GM12878 (cell line): ENCODE data around the gene FREM3. TPM values are rescaled to one million over a fixed set of nuclear protein-coding genes. Genes with fewer than 3 reads are reported as not detected.
A peak's percentile ranks its signal among the peaks of the same experiment; 100 is the strongest.

Source experiments
- ATAC-seq: fragments of 200-7000 bp; cut with Tn5 transposase; 3 replicates; pipeline ENCODE4 v1.9.1; 2020; ENCODE audit warnings: mild to moderate bottlenecking, moderate library complexity
- Bru-seq: library from RNA; stranded (reverse); fragments of 400-500 nt; gene quantifications from one replicate; lab custom pipeline; 2021; lab: Mats Ljungman, UMichigan
- BruChase-seq, 2 experiments: library from RNA; stranded (reverse); fragments of 400-500 nt; gene quantifications; one replicate each; lab custom pipeline; 2021; lab: Mats Ljungman, UMichigan
- BruUV-seq: library from RNA; stranded (reverse); fragments of 400-500 nt; replicated peaks from 2 replicates; lab custom pipeline; 2021; lab: Mats Ljungman, UMichigan
- CTCF ChIA-PET: fragments of 300-600 bp; sonication (Branson Sonifier 250); formaldehyde crosslinking; extraction: SDS; loops from one replicate; lab custom pipeline; 2021; ENCODE audit warnings: inconsistent platforms; lab: Yijun Ruan, JAX
- POLR2A ChIA-PET: fragments of 350-600 bp; formaldehyde crosslinking; extraction: SDS; loops from one replicate; lab custom pipeline; 2021; ENCODE audit warnings: inconsistent platforms; lab: Charles Lee
- RAD21 ChIA-PET: fragments of 300-600 bp; sonication (Branson Sonifier 250); formaldehyde crosslinking; loops from one replicate; lab custom pipeline; 2023; ENCODE audit warnings: antibody characterized with exemption; ENCODE audit not compliant: unreplicated experiment; lab: Charles Lee
- SMC1A ChIA-PET: fragments of 300-600 bp; sonication (Branson Sonifier 250); formaldehyde crosslinking; loops from one replicate; lab custom pipeline; 2023; ENCODE audit not compliant: unreplicated experiment, uncharacterized antibody; lab: Charles Lee
- DNase-seq: peaks from one replicate; pipeline ENCODE4 v3.0.0-alpha.2; 2011; ENCODE audit warnings: low read depth, low spot score
- FAIRE-seq: peaks from 3 replicates; lab custom pipeline; 2011; peaks lifted over from hg19 to GRCh38; lab: Jason Lieb, UNC
- H2AFZ ChIP-seq: 2 replicates; pipeline ENCODE4 v1.6.0; 2011; ENCODE audit warnings: low read depth, low read length, control low read depth; ENCODE audit not compliant: control insufficient read depth
- H3K27ac ChIP-seq: 2 replicates; pipeline ENCODE4 v1.5.1; 2011; ENCODE audit warnings: control low read depth; ENCODE audit not compliant: control insufficient read depth, insufficient read depth
- H3K27me3 ChIP-seq, 2 experiments: replicated peaks in 1 of 2; 2 replicates each; pipeline versions ENCODE4 v1.6.0 to v1.6.1; 2011; ENCODE audit warnings: low read length in 1 of 2; ENCODE audit not compliant: control insufficient read depth in 2 of 2, insufficient read depth in 2 of 2
- H3K36me3 ChIP-seq, 2 experiments: 2 replicates each; pipeline ENCODE4 v1.5.1; 2011; ENCODE audit warnings: low read length in 1 of 2; ENCODE audit not compliant: control insufficient read depth in 2 of 2, insufficient read depth in 2 of 2
- H3K4me1 ChIP-seq: 2 replicates; pipeline ENCODE4 v1.6.1; 2011; ENCODE audit warnings: mild to moderate bottlenecking, low read length, moderate library complexity, mixed read lengths; ENCODE audit not compliant: control insufficient read depth, insufficient read depth
- H3K4me2 ChIP-seq: 2 replicates; pipeline ENCODE4 v1.6.0; 2011; ENCODE audit warnings: control low read depth; ENCODE audit not compliant: control insufficient read depth, insufficient read depth
- H3K4me3 ChIP-seq: fragments of 200-600 bp; sonication (generic); 2 replicates; pipeline ENCODE4 v1.5.1; 2016
- H3K79me2 ChIP-seq: 2 replicates; pipeline ENCODE4 v1.6.0; 2011; ENCODE audit warnings: low read length; ENCODE audit not compliant: control insufficient read depth, insufficient read depth
- H3K9ac ChIP-seq: 2 replicates; pipeline ENCODE4 v1.8.0; 2011; ENCODE audit warnings: low read length, control low read depth, mixed read lengths; ENCODE audit not compliant: control insufficient read depth, insufficient read depth
- H3K9me3 ChIP-seq: replicated peaks from 3 replicates; pipeline ENCODE4 v1.5.1; 2011; ENCODE audit warnings: mild to moderate bottlenecking, low read length; ENCODE audit not compliant: control insufficient read depth, insufficient read depth
- H4K20me1 ChIP-seq: 2 replicates; pipeline ENCODE4 v1.6.0; 2011; ENCODE audit not compliant: control insufficient read depth, insufficient read depth
- CHD4 ChIP-seq: fragments of 200-600 bp; sonication (generic); IDR thresholded peaks from 2 replicates; pipeline ENCODE4 v1.6.1; 2016; ENCODE audit warnings: mild to moderate bottlenecking
- CREM ChIP-seq: IDR thresholded peaks from 2 replicates; pipeline ENCODE4 v1.6.1; 2014; ENCODE audit warnings: antibody characterized with exemption, low read depth
- E4F1 ChIP-seq: fragments of 450-650 bp; IDR thresholded peaks from 2 replicates; pipeline ENCODE4 v1.6.1; 2018; ENCODE audit warnings: borderline replicate concordance, mild to moderate bottlenecking; ENCODE audit not compliant: partially characterized antibody
- EZH2 ChIP-seq: IDR thresholded peaks from 2 replicates; pipeline ENCODE4 v1.6.1; 2012; ENCODE audit warnings: low read depth, mild to moderate bottlenecking, control low read depth, inconsistent platforms, low read length, borderline replicate concordance; ENCODE audit not compliant: control insufficient read depth
- JUND ChIP-seq: IDR thresholded peaks from 2 replicates; pipeline ENCODE4 v1.6.1; 2012; ENCODE audit warnings: low read depth, mild to moderate bottlenecking, low read length, improper control_type of control experiment, moderate library complexity
- NR2C1 ChIP-seq: fragments of 450-650 bp; IDR thresholded peaks from 2 replicates; pipeline ENCODE4 v1.6.1; 2017; ENCODE audit warnings: antibody characterized with exemption, mild to moderate bottlenecking, moderate library complexity
- POU2F2 ChIP-seq: IDR thresholded peaks from 3 replicates; pipeline ENCODE4 v1.6.1; 2011; ENCODE audit warnings: low read depth, mild to moderate bottlenecking, low read length, borderline replicate concordance
- TCF3 ChIP-seq: IDR thresholded peaks from 2 replicates; pipeline ENCODE4 v1.6.1; 2012; ENCODE audit warnings: low read depth, mild to moderate bottlenecking, low read length, borderline replicate concordance; ENCODE audit not compliant: insufficient read depth
- WGBS: methylation state at CpG from one replicate; pipeline ENCODE4 v1.1.6; 2016; ENCODE audit warnings: low lambda C conversion rate; ENCODE audit not compliant: insufficient replicate concordance, insufficient coverage; ENCODE audit errors: missing lambda C conversion rate; 5-methylcytosine and 5-hydroxymethylcytosine counted together
- in situ Hi-C: fragments of 300-500 bp; cut with MboI; formaldehyde crosslinking; loops from 9 replicates; pipeline ENCODE4 v1.14.3; 2018; ENCODE audit warnings: mixed read lengths
- intact Hi-C: fragments of 100-400 bp; cut with micrococcal nuclease; formaldehyde crosslinking; loops from one replicate; pipeline ENCODE4 v1.14.2; 2022; ENCODE audit not compliant: unreplicated experiment
- long read RNA-seq, 2 experiments: library from polyadenylated mRNA; unstranded; transcript quantifications; one replicate each; pipeline ENCODE4 v2.0.0, GENCODE V29; 2019 to 2020
- polyA minus RNA-seq, 3 experiments: library from RNA; depleted of rRNA, polyadenylated mRNA; stranded (reverse); fragments of >200 nt; gene quantifications; 2 replicates each; pipeline ENCODE4 v1.2.3, GENCODE V29; 2011
- polyA plus RNA-seq, 11 experiments: library from polyadenylated mRNA; depleted of rRNA in 4 of 11; unstranded in 6 of 11; stranded (reverse) in 5 of 11; fragments of >200 nt; fragmentation: Nextera tagmentation in 4 of 11; fragmentation: Illumina TruSeq in 1 of 11; extraction: Ambion mirVana in 4 of 11; extraction: Trizol in 1 of 11; gene quantifications; 1 replicate in 1 of 11; 2 replicates in 10 of 11; pipeline versions ENCODE4 v1.2.1 to v1.2.3, GENCODE V29; 2011 to 2016; ENCODE audit warnings: inconsistent platforms in 2 of 11, missing spikeins in 2 of 11, low read depth in 1 of 11
- total RNA-seq, 4 experiments: library from RNA; depleted of rRNA in 3 of 4; stranded (reverse); fragments of >200 nt in 3 of 4; fragmentation: Illumina TruSeq in 1 of 4; extraction: Trizol in 1 of 4; gene quantifications; 2 replicates each; pipeline versions ENCODE4 v1.2.1 to v1.2.3, GENCODE V29; 2013 to 2021

The FREM3 gene
- total RNA-seq (2013; cell fraction: nucleolus; rRNA removed) = not detected in 2 replicates
- total RNA-seq (2014; rRNA removed) (not detected in 2 replicates), total RNA-seq (2014; rRNA removed; fragmentation: Illumina TruSeq; extraction: Trizol) (not detected in 2 replicates), total RNA-seq (2021) (not detected in 2 replicates), polyA plus RNA-seq (2011; rRNA removed) (not detected in 2 replicates), polyA plus RNA-seq (2014; fragmentation: Illumina TruSeq; extraction: Trizol) (not detected in 2 replicates), polyA plus RNA-seq (2014; fragmentation: Nextera tagmentation; extraction: Ambion mirVana) (not detected), polyA plus RNA-seq (2014; rRNA removed) (not detected in 2 replicates), polyA plus RNA-seq (2016; fragmentation: Nextera tagmentation; extraction: Ambion mirVana) (not detected), polyA minus RNA-seq (2011; rRNA and poly(A)+ RNA removed) (not detected in 2 replicates), Bru-seq, nascent RNA (not detected), BruChase-seq, experiment 1, labeled RNA remaining after a 6-hour chase (not detected), BruChase-seq, experiment 2, labeled RNA remaining after a 2-hour chase (percentile 0 among the genes with signal in this experiment)
- not detected for polyA plus RNA-seq (2011; ENCODE audit: low read depth)
- polyA plus RNA-seq (2011; cell fraction: cytosol; rRNA removed) = not detected in 2 replicates
- polyA plus RNA-seq (2011; cell fraction: nucleus; rRNA removed) = not detected in 2 replicates
- 0.01 TPM in 1 of 2 replicates, not detected in the other for polyA plus RNA-seq (2012)
- not detected in 2 replicates for polyA minus RNA-seq (2011; cell fraction: cytosol; rRNA and poly(A)+ RNA removed)
- not detected in 2 replicates for polyA minus RNA-seq (2011; cell fraction: nucleus; rRNA and poly(A)+ RNA removed)
- long read RNA-seq, experiment 1 = 0 reads
- long read RNA-seq, experiment 2, partial matches to known transcripts = 0 of 1 reads
- long read RNA-seq, experiment 2, other reads (novel, unspliced or antisense) = 1 of 1 reads

DNA sequence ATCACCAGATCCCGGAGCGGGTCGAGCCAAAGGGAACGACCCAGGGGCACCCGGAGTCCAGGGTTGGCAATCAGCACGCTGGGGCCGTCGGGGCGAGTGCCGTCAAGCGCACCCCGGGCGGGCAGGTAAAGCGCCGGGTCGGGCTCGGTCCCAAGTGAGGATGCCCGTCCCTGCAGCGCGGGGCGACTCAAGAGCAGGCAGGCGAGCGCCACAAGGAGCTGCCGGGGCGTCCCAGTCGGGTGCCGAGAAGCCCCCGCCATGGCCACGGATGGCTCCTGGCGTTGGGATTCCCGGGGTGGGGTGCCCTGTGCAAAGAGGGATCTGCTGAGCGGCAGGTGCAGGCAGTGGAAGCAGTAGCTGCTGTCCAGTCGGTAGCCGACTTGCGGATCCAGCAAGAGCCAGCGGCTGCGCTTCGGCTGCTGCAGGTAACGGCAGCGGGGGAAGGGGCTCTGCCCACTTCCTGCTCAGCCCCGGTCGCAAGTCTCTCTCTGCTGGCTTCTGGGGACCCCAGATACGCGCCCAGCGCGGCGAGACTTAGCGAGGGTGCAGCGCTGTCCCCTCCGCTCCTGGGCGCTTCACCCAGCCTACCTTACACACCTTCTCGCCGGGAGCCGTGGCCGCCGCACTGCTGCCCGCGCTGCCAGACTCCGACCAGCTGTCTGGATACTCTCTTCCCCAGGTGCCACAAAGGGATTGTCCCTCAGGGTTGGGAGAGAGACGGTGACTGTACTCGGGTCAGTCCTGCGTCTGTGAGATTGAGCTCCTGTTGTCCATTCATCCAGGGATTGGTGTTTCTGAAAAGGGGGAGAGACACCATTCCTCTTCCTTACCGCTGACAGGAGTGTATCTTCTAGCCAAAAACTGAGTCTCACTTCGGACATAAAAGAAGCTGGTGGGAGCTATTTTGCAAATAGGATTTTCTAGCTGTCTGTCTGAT lies at the start of gene FREM3:
TSS of gene FREM3 (minus strand) at position 260 of the 937 bp plus-strand sequence. CDS start at position 260, 0 bp downstream.
- ATAC-seq = peak; percentile 44
- H3K36me3 ChIP-seq = no peaks in the 10 kb centered on the region
- no peak for DNase-seq
- intact Hi-C loops = no loop called here
- TF ChIP-seq TCF3 (no peak), JUND (no peak), E4F1 (no peak), CREM (no peak), POU2F2 (no peak), CHD4 (no peak), NR2C1 (no peak), EZH2 (0 out of 2 replicates have a peak, but pooled peaks have one; percentile 67)
- TF ChIP-seq, all 136 proteins: peak for 1
- Histone ChIP-seq H3K9me3 (no peaks in the 10 kb centered on the region), H3K79me2 (no peaks in the 10 kb centered on the region), H4K20me1 (no peaks in the 10 kb centered on the region), H3K9ac (no peak within 1 kb of the TSS), H3K27ac (no peak within 1 kb of the TSS), H2AFZ (no peak within 1 kb of the TSS; the same call in 1 of the 2 replicates), H3K4me3 (no peak within 1 kb of the TSS), H3K4me1 (no peaks in the 10 kb centered on the region), H3K4me2 (peak within 1 kb of the TSS; percentile 17; the same call in 1 of the 2 replicates), H3K27me3 (peaks cover 4 to 8% of the 10 kb centered on the region in 2 experiments)
- RAD21 ChIA-PET = interaction anchor here (0.7 kb wide), 1 partner anchor 1510 kb away, joined by 3 read pairs; no protein-coding TSS in a partner anchor
- 16% methylated on average over 63 of the region's 64 CpGs for WGBS
- CTCF ChIA-PET = no interaction called here
- BruUV-seq = no TSS peak
- POLR2A ChIA-PET = interaction anchor here (0.6 kb wide), 1 partner anchor 591 kb away, joined by 3 read pairs; no protein-coding TSS in a partner anchor
- SMC1A ChIA-PET = interaction anchor here (0.6 kb wide), 2 partner anchors 325 to 500 kb away, joined by 3 to 4 read pairs; no protein-coding TSS in a partner anchor
- in situ Hi-C loops = no loop called here
- no peak for FAIRE-seq
